A549 (cell line): ENCODE data around the gene TTC7B.

Experiments used
- CEBPB ChIP-seq, 2 experiments: fragments of >200 bp in 1 of 2; sonication (Bioruptor Twin) in 1 of 2; formaldehyde crosslinking in 1 of 2; IDR thresholded peaks; 2 replicates each; pipeline ENCODE4 v1.6.1; 2012 to 2016
- POLR2A ChIP-seq: IDR thresholded peaks from 2 replicates; pipeline ENCODE4 v1.6.1; 2012; ENCODE audit warnings: mild to moderate bottlenecking, low read length
- TF ChIP-seq, protein P1 (sequence below): fragments of >200 bp; sonication (Bioruptor Twin); formaldehyde crosslinking; IDR thresholded peaks from 3 replicates; pipeline ENCODE4 v1.5.1; 2016
- TF ChIP-seq, protein P2 (sequence below): fragments of 450-650 bp; IDR thresholded peaks from 2 replicates; pipeline ENCODE4 v1.6.1; 2014; ENCODE audit warnings: antibody characterized with exemption

DNA sequence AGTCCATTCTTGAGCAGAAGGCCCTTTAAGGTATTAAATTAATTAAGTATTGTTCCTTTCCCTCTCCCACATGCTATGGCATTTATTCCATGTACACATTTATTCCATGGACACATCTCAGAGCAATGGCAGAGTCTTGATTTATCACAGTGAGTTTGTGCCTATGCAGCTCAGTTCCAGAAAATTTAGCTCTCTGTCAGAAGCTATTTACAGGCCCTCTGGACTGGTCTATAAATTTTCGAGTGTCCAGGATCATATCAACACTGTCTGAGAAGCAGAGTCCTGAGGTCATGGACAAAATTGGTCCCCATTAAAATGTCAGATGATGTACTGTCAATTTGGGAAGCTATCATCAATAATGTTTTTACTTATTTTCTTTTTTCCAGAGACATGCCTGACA is 65.5 kb downstream of the TTC7B start:
- TF ChIP-seq, protein P1, sequence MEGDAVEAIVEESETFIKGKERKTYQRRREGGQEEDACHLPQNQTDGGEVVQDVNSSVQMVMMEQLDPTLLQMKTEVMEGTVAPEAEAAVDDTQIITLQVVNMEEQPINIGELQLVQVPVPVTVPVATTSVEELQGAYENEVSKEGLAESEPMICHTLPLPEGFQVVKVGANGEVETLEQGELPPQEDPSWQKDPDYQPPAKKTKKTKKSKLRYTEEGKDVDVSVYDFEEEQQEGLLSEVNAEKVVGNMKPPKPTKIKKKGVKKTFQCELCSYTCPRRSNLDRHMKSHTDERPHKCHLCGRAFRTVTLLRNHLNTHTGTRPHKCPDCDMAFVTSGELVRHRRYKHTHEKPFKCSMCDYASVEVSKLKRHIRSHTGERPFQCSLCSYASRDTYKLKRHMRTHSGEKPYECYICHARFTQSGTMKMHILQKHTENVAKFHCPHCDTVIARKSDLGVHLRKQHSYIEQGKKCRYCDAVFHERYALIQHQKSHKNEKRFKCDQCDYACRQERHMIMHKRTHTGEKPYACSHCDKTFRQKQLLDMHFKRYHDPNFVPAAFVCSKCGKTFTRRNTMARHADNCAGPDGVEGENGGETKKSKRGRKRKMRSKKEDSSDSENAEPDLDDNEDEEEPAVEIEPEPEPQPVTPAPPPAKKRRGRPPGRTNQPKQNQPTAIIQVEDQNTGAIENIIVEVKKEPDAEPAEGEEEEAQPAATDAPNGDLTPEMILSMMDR = no peak
- TF ChIP-seq POLR2A (no peak), CEBPB (IDR thresholded peaks at IDR 0.05) (no peak)
- TF ChIP-seq, protein P2, sequence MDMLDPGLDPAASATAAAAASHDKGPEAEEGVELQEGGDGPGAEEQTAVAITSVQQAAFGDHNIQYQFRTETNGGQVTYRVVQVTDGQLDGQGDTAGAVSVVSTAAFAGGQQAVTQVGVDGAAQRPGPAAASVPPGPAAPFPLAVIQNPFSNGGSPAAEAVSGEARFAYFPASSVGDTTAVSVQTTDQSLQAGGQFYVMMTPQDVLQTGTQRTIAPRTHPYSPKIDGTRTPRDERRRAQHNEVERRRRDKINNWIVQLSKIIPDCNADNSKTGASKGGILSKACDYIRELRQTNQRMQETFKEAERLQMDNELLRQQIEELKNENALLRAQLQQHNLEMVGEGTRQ = no peak
